BE2C (cell line): ENCODE data around the gene TMEM255A.

Experiments used
- DNase-seq: peaks from one replicate; pipeline ENCODE4 v3.0.0-alpha.2; 2020
- H3K27me3 ChIP-seq: fragments of 250-450 bp; sonication (Bioruptor Pico); 2 replicates; pipeline ENCODE4 v1.5.1; 2020; ENCODE audit warnings: mild to moderate bottlenecking
- H3K36me3 ChIP-seq: fragments of 250-450 bp; sonication (Bioruptor Pico); 2 replicates; pipeline ENCODE4 v1.5.1; 2020; ENCODE audit warnings: mild to moderate bottlenecking
- H3K4me1 ChIP-seq: fragments of 250-450 bp; sonication (Bioruptor Pico); 2 replicates; pipeline ENCODE4 v1.5.1; 2020
- H3K4me3 ChIP-seq: 2 replicates; pipeline ENCODE4 v1.5.1; 2011; ENCODE audit warnings: low read depth, low read length
- H3K9me3 ChIP-seq: fragments of 250-450 bp; sonication (Bioruptor Pico); 2 replicates; pipeline ENCODE4 v1.5.1; 2020
- TF ChIP-seq, protein P1 (sequence below): IDR thresholded peaks from 2 replicates; pipeline ENCODE4 v1.5.1; 2012; ENCODE audit warnings: mild to moderate bottlenecking, low read depth, low read length

The TMEM255A gene

DNA sequence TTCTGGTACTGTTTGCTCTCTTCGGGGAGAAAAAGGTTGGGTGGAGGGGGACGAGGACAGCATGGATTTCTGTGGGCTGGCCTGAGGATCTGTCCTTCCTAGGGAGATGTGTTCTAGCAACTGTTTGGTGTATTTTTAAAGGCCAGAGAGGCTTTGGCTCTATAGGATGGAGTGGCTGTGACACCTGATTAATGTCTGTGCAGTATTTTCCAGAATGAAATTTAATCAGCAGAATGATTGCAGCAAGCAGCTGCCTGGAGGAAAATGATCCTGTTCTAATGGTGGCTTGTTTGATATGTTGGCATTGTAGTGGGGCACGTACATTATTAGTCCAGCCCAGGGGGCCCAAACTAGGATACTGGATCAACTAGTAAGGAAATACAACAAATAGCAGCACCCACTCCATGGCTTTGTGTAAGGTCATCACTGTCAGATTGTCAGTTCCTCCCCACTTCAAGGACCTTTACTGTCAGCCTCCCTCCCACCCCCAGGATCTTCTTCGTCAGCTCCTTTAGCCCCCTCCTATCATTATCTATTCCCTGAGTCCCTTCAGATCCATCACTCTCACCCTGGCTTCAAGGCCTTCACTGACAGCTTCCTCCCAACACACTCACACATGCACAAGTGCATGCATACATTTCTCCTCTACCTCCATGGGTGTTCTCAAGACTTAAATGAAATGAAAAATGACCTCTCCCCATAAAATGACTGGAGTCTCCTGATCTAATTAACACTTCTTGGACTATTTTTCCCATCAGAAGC is 10.4 kb upstream of the TMEM255A start:
- TF ChIP-seq, protein P1, sequence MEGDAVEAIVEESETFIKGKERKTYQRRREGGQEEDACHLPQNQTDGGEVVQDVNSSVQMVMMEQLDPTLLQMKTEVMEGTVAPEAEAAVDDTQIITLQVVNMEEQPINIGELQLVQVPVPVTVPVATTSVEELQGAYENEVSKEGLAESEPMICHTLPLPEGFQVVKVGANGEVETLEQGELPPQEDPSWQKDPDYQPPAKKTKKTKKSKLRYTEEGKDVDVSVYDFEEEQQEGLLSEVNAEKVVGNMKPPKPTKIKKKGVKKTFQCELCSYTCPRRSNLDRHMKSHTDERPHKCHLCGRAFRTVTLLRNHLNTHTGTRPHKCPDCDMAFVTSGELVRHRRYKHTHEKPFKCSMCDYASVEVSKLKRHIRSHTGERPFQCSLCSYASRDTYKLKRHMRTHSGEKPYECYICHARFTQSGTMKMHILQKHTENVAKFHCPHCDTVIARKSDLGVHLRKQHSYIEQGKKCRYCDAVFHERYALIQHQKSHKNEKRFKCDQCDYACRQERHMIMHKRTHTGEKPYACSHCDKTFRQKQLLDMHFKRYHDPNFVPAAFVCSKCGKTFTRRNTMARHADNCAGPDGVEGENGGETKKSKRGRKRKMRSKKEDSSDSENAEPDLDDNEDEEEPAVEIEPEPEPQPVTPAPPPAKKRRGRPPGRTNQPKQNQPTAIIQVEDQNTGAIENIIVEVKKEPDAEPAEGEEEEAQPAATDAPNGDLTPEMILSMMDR: no peak
- Histone ChIP-seq H3K27me3 (no peaks in the 10 kb centered on the region), H3K4me3 (no peak overlapping the region), H3K36me3 (no peaks in the 10 kb centered on the region), H3K4me1 (no peaks in the 10 kb centered on the region), H3K9me3 (no peaks in the 10 kb centered on the region)
- no peak for DNase-seq

DNA sequence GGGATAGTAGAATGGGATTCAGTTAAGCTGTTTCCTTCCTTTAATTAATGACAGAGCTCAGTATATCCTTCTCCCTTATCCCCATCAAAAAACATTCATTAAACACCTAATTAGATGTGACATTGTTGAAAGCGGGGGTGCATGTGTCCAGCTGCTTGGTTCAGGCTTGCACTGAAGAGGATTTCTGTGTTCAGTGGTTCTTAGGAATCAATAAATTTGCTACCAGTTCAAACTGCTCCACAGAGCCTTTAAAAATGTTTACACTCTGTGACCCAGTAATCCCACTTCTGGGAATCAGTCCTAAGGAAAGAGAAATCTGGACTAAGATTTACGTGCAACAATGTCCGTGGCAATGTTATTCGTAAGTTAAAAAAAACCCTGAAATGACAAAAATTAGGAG is 7.2 kb upstream of the TMEM255A start:
- H3K4me3 ChIP-seq: no peak overlapping the region
- H3K9me3 ChIP-seq: no peaks in the 10 kb centered on the region
- TF ChIP-seq, protein P1: no peak
- no peaks in the 10 kb centered on the region for H3K36me3 ChIP-seq
- no peaks in the 10 kb centered on the region for H3K4me1 ChIP-seq
- no peaks in the 10 kb centered on the region for H3K27me3 ChIP-seq
- no peak for DNase-seq

DNA sequence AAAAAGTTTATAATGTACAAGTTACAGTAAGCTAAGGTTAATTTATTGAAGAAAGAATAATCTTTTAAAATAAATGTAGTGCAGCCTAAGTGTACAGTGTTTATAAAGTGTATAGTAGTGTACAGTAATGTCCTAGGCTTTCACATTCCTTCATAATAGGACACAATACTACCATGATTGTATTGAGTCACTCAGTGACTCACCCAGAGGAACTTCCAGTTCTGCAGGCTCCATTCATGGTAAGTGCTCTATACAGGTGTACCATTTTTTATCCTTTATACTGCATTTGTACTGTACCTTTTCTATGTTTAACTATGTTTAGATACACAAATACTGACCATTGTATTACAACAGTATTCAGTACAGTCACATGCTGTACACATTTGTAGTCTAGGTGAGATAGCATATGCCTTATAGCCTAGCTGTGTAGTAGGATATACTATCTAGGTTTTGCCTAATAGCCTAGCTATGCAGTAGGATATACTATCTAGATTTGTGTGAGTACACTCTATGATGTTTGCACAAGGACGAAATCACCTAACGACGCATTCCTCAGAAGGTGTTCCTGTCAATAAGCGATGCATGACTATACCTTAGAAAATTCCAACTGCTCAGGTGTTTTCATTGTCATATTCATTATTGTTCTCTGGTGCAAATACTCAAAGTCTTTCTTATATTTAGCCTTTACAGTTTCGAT is 5.5 kb upstream of the TMEM255A start:
- TF ChIP-seq, protein P1: no peak
- no peak for DNase-seq
- H3K27me3 ChIP-seq: no peaks in the 10 kb centered on the region

DNA sequence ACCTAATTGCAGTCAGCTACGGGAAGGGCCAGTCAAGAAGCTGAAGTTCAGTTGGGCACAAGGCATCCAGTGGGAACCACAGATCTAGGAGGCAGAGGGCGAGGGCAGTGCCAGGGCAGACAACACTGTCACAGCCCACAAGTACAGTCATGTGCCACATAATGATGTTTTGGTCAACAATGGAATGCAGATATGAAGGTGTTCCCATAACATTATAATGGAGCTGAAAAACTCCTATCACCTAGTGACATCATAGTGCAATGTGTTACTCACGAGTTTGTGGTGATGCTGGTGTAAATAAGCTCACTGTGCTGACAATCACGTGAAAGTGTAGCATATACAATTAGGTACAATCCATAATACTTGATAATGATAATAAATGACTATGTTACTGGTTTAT is 4.5 kb upstream of the TMEM255A start:
- no peaks in the 10 kb centered on the region for H3K4me1 ChIP-seq
- TF ChIP-seq, protein P1: no peak
- peaks cover 5% of the 10 kb centered on the region for H3K27me3 ChIP-seq
- H3K36me3 ChIP-seq: no peaks in the 10 kb centered on the region
- H3K9me3 ChIP-seq: no peaks in the 10 kb centered on the region
- no peak overlapping the region for H3K4me3 ChIP-seq
- no peak for DNase-seq

More for the DNA sequence above, 5.5 kb upstream of the TMEM255A start:
- no peaks in the 10 kb centered on the region for H3K36me3 ChIP-seq
- no peak overlapping the region for H3K4me3 ChIP-seq
- no peaks in the 10 kb centered on the region for H3K9me3 ChIP-seq
- no peaks in the 10 kb centered on the region for H3K4me1 ChIP-seq

DNA sequence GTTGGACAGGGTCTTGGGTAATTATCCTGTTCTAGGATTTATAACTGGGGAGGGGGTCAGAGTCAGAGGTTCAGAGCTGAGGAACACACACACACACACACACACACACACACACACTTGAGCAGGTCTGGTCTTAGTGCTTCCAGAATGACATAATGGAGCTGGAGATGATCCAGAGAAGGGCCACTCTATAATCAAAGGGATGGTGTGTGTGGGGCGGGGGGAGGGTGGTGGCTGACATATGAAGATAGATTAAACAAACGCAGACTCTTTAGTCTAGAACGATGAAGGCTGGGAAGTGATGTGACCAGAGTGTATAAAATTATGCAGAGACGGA is 434 bp upstream of the TMEM255A start:
- TF ChIP-seq, protein P1: no peak
- Histone ChIP-seq H3K4me1 (no peaks in the 10 kb centered on the region), H3K27me3 (peaks cover 16% of the 10 kb centered on the region), H3K9me3 (no peaks in the 10 kb centered on the region), H3K36me3 (no peaks in the 10 kb centered on the region), H3K4me3 (no peak overlapping the region)
- DNase-seq: peak; percentile 27
